A673 (cell line): Measurements from ENCODE around the gene OR51A4.

ENCODE experiments used
- CTCF ChIP-seq: fragments of 300-800, 200-600 bp; sonication (generic); conservative IDR thresholded peaks from 2 replicates; pipeline ENCODE4 v1.5.1; 2017; ENCODE audit warnings: low read depth, mild to moderate bottlenecking, antibody characterized with exemption, low read length, moderate library complexity, mixed read lengths
- EZH2 ChIP-seq: fragments of 200-600 bp; sonication (generic); IDR thresholded peaks from 2 replicates; pipeline ENCODE4 v1.6.1; 2017; ENCODE audit warnings: borderline replicate concordance, low read depth, mild to moderate bottlenecking, mixed read lengths, antibody characterized with exemption, low read length; ENCODE audit not compliant: poor library complexity, severe bottlenecking

- TF ChIP-seq CTCF = no peak
- no peak for TF ChIP-seq EZH2
These were observed 28.2 kb downstream of the OR51A4 start, which contains the start of gene OR51G2 for GRCh38 chr11:4919250-4919649.
